H1 (cell line): ENCODE measurements around the gene AFAP1L2. TPM values are rescaled to one million over a fixed set of nuclear protein-coding genes. Genes with fewer than 3 reads are reported as not detected.

Experiments
- CBX8 ChIP-seq: fragments of 300-800, 300-1000 bp; sonication (generic); IDR thresholded peaks from 2 replicates; pipeline ENCODE4 v1.7.1; 2016; ENCODE audit warnings: low read depth, low read length, borderline replicate concordance
- MAFK ChIP-seq: IDR thresholded peaks from 2 replicates; pipeline ENCODE4 v1.6.1; 2012; ENCODE audit warnings: low read depth, mild to moderate bottlenecking, improper control_type of control experiment, low read length
- SP2 ChIP-seq: IDR thresholded peaks from 2 replicates; pipeline ENCODE4 v1.6.1; 2012; ENCODE audit warnings: mild to moderate bottlenecking, low read length, inconsistent platforms
- TAF1 ChIP-seq: IDR thresholded peaks from 2 replicates; pipeline ENCODE4 v1.6.1; 2011; ENCODE audit warnings: mild to moderate bottlenecking, low read depth, low read length
- TBP ChIP-seq: IDR thresholded peaks from 2 replicates; pipeline ENCODE4 v1.6.1; 2011; ENCODE audit warnings: low read depth, low read length, improper control_type of control experiment
- polyA plus RNA-seq, 7 experiments: library from polyadenylated mRNA; depleted of rRNA in 3 of 7; stranded (reverse) in 5 of 7; unstranded in 2 of 7; fragments of >200 nt in 5 of 7; fragments of 200-250 nt in 2 of 7; gene quantifications; 1 replicate in 5 of 7; 2 replicates in 1 of 7; 4 replicates in 1 of 7; pipeline versions ENCODE4 v1.2.1 to v1.2.3, GENCODE V29; 2011 to 2013; ENCODE audit warnings: missing spikeins in 2 of 7, mixed read lengths in 2 of 7
- total RNA-seq: library from RNA; stranded (reverse); fragmentation: NEBNext Ultra II Directional; extraction: Animal tissue kit (Norgen Biotek cat#: 25700); gene quantifications from 2 replicates; pipeline ENCODE4 v1.2.1, GENCODE V29; 2021

AFAP1L2 gene
- total and polyA plus RNA-seq, 2 of the 8 experiments (the other 6 are each of a cell fraction or from before 2014, with no cell fraction given) = 3.9 to 6.4 TPM

GRCh38 chr10:114340816-114341215 is 63.5 kb downstream of the AFAP1L2 start (continued):
- TF ChIP-seq TAF1 (no peak), SP2 (no peak), TBP (no peak), CBX8 (no peak), MAFK (no peak)
